ENCODE data around the gene SH3D19. TPM values are rescaled to one million over a fixed set of nuclear protein-coding genes. Genes with fewer than 3 reads are reported as not detected.
A peak's percentile ranks its signal among the peaks of the same experiment; 100 is the strongest.

Gene SH3D19
- total RNA-seq, 4 donors from 2014 or later, result 159 to 290 (median 244) TPM

GRCh38 chr4:151199319-151200190 lies 125.8 kb downstream of the SH3D19 start:
- 31 to 38% methylated on average over 6 of the region's 6 CpGs for WGBS, 2 donors
- DNase-seq (ENCODE audit: low spot score in 2 of 2), result peak in 1 of 2 donors; percentile 25
- H3K27ac ChIP-seq, result peak overlapping the region; percentile 73 to 94 (median 86)
- TF ChIP-seq CTCF (IDR thresholded peaks at IDR 0.05) (no peak), POLR2A (IDR thresholded peaks at IDR 0.05) (no peak), EP300 (IDR thresholded peaks at IDR 0.05) (peak; percentile 27 to 81)
- no peaks in the 10 kb centered on the region for H3K36me3 ChIP-seq
- H3K9me3 ChIP-seq, result no peaks in the 10 kb centered on the region
- no peaks in the 10 kb centered on the region for H3K27me3 ChIP-seq
- peaks cover 0 to 87% (median 36%) of the 10 kb centered on the region in 4 donors for H3K4me1 ChIP-seq
- H3K4me3 ChIP-seq, result peak overlapping the region in 1 of 4 donors; percentile 5

GRCh38 chr4:151198748-151199147 lies 126.7 kb downstream of the SH3D19 start:
- Histone ChIP-seq H3K4me1 (peaks cover 0 to 85% (median 35%) of the 10 kb centered on the region in 4 donors), H3K27ac (peak overlapping the region; percentile 73 to 94 (median 86)), H3K9me3 (no peaks in the 10 kb centered on the region), H3K36me3 (no peaks in the 10 kb centered on the region), H3K27me3 (no peaks in the 10 kb centered on the region), H3K4me3 (peak overlapping the region in 1 of 4 donors; percentile 5)
- TF ChIP-seq EP300 (IDR thresholded peaks at IDR 0.05) (peak; percentile 59 to 80), POLR2A (IDR thresholded peaks at IDR 0.05) (no peak)
- WGBS, 2 donors, result 20 to 27% methylated on average over 3 of the region's 3 CpGs
- no peak for DNase-seq (ENCODE audit: low spot score in 2 of 2)

GRCh38 chr4:151197247-151197646 lies 128.2 kb downstream of the SH3D19 start:
- DNase-seq (ENCODE audit: low spot score in 2 of 2), result peak; percentile 38 to 73

GRCh38 chr4:151195801-151196200 lies 129.6 kb downstream of the SH3D19 start:
- Histone ChIP-seq H3K27ac (peak overlapping the region; percentile 76 to 94 (median 88)), H3K4me1 (peaks cover 0 to 71% (median 22%) of the 10 kb centered on the region in 4 donors), H3K9me3 (no peaks in the 10 kb centered on the region), H3K27me3 (no peaks in the 10 kb centered on the region), H3K4me3 (no peak overlapping the region), H3K36me3 (no peaks in the 10 kb centered on the region)
- TF ChIP-seq EP300 (IDR thresholded peaks at IDR 0.05) (peak in 1 of 2 donors; percentile 41), POLR2A (IDR thresholded peaks at IDR 0.05) (no peak), CTCF (IDR thresholded peaks at IDR 0.05) (no peak)
- no peak for DNase-seq (ENCODE audit: low spot score in 2 of 2)
- WGBS, 2 donors, result 15 to 21% methylated on average over 5 of the region's 5 CpGs

More at GRCh38 chr4:151197247-151197646, 128.2 kb downstream of the SH3D19 start:
- WGBS, 2 donors, result 22 to 27% methylated on average over 6 of the region's 6 CpGs
- no peaks in the 10 kb centered on the region for H3K9me3 ChIP-seq
- TF ChIP-seq EP300 (IDR thresholded peaks at IDR 0.05) (peak; percentile 93), CTCF (IDR thresholded peaks at IDR 0.05) (no peak), POLR2A (IDR thresholded peaks at IDR 0.05) (peak in 1 of 2 donors; percentile 26)
- H3K36me3 ChIP-seq, result no peaks in the 10 kb centered on the region
- peak overlapping the region in 1 of 4 donors; percentile 2 for H3K4me3 ChIP-seq
- H3K27ac ChIP-seq, result peak overlapping the region; percentile 76 to 94 (median 88)
- peaks cover 0 to 83% (median 28%) of the 10 kb centered on the region in 4 donors for H3K4me1 ChIP-seq
- no peaks in the 10 kb centered on the region for H3K27me3 ChIP-seq

- H3K27ac ChIP-seq, result peak overlapping the region in 2 of 4 donors; percentile 92 to 94
- H3K36me3 ChIP-seq, result no peaks in the 10 kb centered on the region
- WGBS, 2 donors, result 99 to 100% methylated on average over 2 of the region's 2 CpGs
- peaks cover 0 to 53% (median 16%) of the 10 kb centered on the region in 4 donors for H3K4me1 ChIP-seq
- H3K27me3 ChIP-seq, result no peaks in the 10 kb centered on the region
- H3K4me3 ChIP-seq, result no peak overlapping the region
- TF ChIP-seq CTCF (IDR thresholded peaks at IDR 0.05) (no peak), POLR2A (IDR thresholded peaks at IDR 0.05) (no peak), EP300 (IDR thresholded peaks at IDR 0.05) (no peak)
- H3K9me3 ChIP-seq, result no peaks in the 10 kb centered on the region
- no peak for DNase-seq (ENCODE audit: low spot score in 2 of 2)
Measured at GRCh38 chr4:151193414-151193813, 132.0 kb downstream of the SH3D19 start.

Data from tibial nerve (tissue), 4 donors.